SK-N-SH (cell line): ENCODE measurements around the gene ADAMTS3. TPM values are rescaled to one million over a fixed set of nuclear protein-coding genes. Genes with fewer than 3 reads are reported as not detected.

Source experiments
- CTCF ChIA-PET: fragments of 300-600, 350-600 bp; formaldehyde crosslinking; extraction: SDS; loops from one replicate; lab custom pipeline; 2021; lab: Yijun Ruan, JAX
- POLR2A ChIA-PET: fragments of 350-600 bp; sonication (Branson Sonifier 250); formaldehyde crosslinking; extraction: SDS; loops from one replicate; lab custom pipeline; 2020; ENCODE audit warnings: antibody characterized with exemption, inconsistent platforms; lab: Yijun Ruan, JAX
- DNase-seq: peaks from one replicate; pipeline ENCODE4 v3.0.0; 2012
- H2AFZ ChIP-seq: fragments of 200-600 bp; sonication (generic); 2 replicates; pipeline ENCODE4 v1.8.1; 2016; ENCODE audit warnings: antibody characterized with exemption, mild to moderate bottlenecking, low read depth
- H3F3A ChIP-seq: fragments of 200-600 bp; sonication (generic); replicated peaks from 2 replicates; pipeline ENCODE3; 2016; ENCODE audit warnings: antibody characterized with exemption, mild to moderate bottlenecking; ENCODE audit not compliant: insufficient read depth
- H3K27ac ChIP-seq, 2 experiments: fragments of 200-500 bp in 1 of 2; fragments of 200-600 bp in 1 of 2; sonication (Bioruptor generic) in 1 of 2; sonication (generic), shearing (Covaris generic) in 1 of 2; 2 replicates each; pipeline versions ENCODE4 v1.5.1 to v1.6.1; 2014 to 2016; ENCODE audit warnings: low read depth in 2 of 2, inconsistent platforms in 1 of 2, low read length in 1 of 2, mild to moderate bottlenecking in 1 of 2, mixed read lengths in 1 of 2
- H3K27me3 ChIP-seq: fragments of 200-600 bp; sonication (generic), shearing (Covaris generic); 2 replicates; pipeline ENCODE4 v1.6.1; 2016; ENCODE audit warnings: mixed run types; ENCODE audit not compliant: insufficient read depth
- H3K36me3 ChIP-seq, 2 experiments: fragments of 200-500 bp in 1 of 2; fragments of 200-600 bp in 1 of 2; sonication (Bioruptor generic) in 1 of 2; sonication (generic) in 1 of 2; replicated peaks in 1 of 2; 2 replicates each; pipeline versions ENCODE3 to v1.5.1; 2014 to 2016; ENCODE audit warnings: low read length in 1 of 2, mild to moderate bottlenecking in 1 of 2; ENCODE audit not compliant: insufficient read depth in 2 of 2, control insufficient read depth in 1 of 2
- H3K4me1 ChIP-seq, 2 experiments: fragments of 200-500 bp in 1 of 2; fragments of 200-600 bp in 1 of 2; sonication (Bioruptor generic) in 1 of 2; sonication (generic), shearing (Covaris generic) in 1 of 2; 2 replicates each; pipeline versions ENCODE4 v1.5.1 to v1.6.1; 2014 to 2016; ENCODE audit warnings: low read depth in 1 of 2, low read length in 1 of 2, mixed run types in 1 of 2; ENCODE audit not compliant: insufficient read depth in 2 of 2, control insufficient read depth in 1 of 2
- H3K4me2 ChIP-seq: fragments of 200-600 bp; sonication (generic), shearing (Covaris generic); 2 replicates; pipeline ENCODE4 v1.6.1; 2017; ENCODE audit warnings: mixed run types
- H3K4me3 ChIP-seq, 2 experiments: fragments of 200-500 bp in 1 of 2; fragments of 200-600 bp in 1 of 2; sonication (Bioruptor generic) in 1 of 2; sonication (generic), shearing (Covaris generic) in 1 of 2; 2 replicates each; pipeline versions ENCODE4 v1.5.1 to v1.8.1; 2014 to 2016; ENCODE audit warnings: low read depth in 2 of 2, inconsistent platforms in 1 of 2, low read length in 1 of 2, mild to moderate bottlenecking in 1 of 2, mixed read lengths in 1 of 2, moderate library complexity in 1 of 2
- H3K79me2 ChIP-seq: fragments of 200-600 bp; sonication (generic); 2 replicates; pipeline ENCODE4 v1.8.1; 2017; ENCODE audit warnings: mild to moderate bottlenecking; ENCODE audit not compliant: insufficient read depth
- H3K9ac ChIP-seq: fragments of 200-600 bp; sonication (generic); 2 replicates; pipeline ENCODE4 v1.6.1; 2017; ENCODE audit warnings: mixed run types
- H3K9me2 ChIP-seq: fragments of 200-600 bp; sonication (generic); 2 replicates; pipeline ENCODE4 v1.6.1; 2017; ENCODE audit warnings: mixed run types
- H3K9me3 ChIP-seq: fragments of 200-600 bp; sonication (generic); 2 replicates; pipeline ENCODE4 v1.6.1; 2017; ENCODE audit warnings: mixed run types, mild to moderate bottlenecking, moderate library complexity
- H4K20me1 ChIP-seq: fragments of 200-600 bp; sonication (generic); 2 replicates; pipeline ENCODE4 v1.6.1; 2017; ENCODE audit warnings: mild to moderate bottlenecking, mixed run types; ENCODE audit not compliant: insufficient read depth
- ELF1 ChIP-seq: IDR thresholded peaks from 2 replicates; pipeline ENCODE4 v1.4.0; 2012
- EP300 ChIP-seq, 2 experiments: IDR thresholded peaks; 2 replicates each; pipeline versions ENCODE4 v1.4.0 to v1.6.1; 2012; ENCODE audit warnings: borderline replicate concordance in 1 of 2, low read depth in 1 of 2, low read length in 1 of 2
- EZH2phosphoT487 ChIP-seq: fragments of 200-600 bp; sonication (generic); IDR thresholded peaks from 2 replicates; pipeline ENCODE4 v1.6.1; 2017; ENCODE audit warnings: low read depth, mixed run types, mild to moderate bottlenecking, antibody characterized with exemption, moderate library complexity, borderline replicate concordance
- FOSL2 ChIP-seq: IDR thresholded peaks from 2 replicates; pipeline ENCODE4 v1.4.0; 2012; ENCODE audit warnings: low read depth, mild to moderate bottlenecking, moderate library complexity, borderline replicate concordance
- FOXM1 ChIP-seq: IDR thresholded peaks from 2 replicates; pipeline ENCODE4 v1.4.0; 2012; ENCODE audit warnings: low read depth, mild to moderate bottlenecking
- GABPA ChIP-seq: IDR thresholded peaks from 2 replicates; pipeline ENCODE4 v1.4.0; 2012; ENCODE audit warnings: low read depth, mild to moderate bottlenecking
- IRF3 ChIP-seq: fragments of 150-350 bp; IDR thresholded peaks from 2 replicates; pipeline ENCODE4 v1.6.1; 2016; ENCODE audit warnings: mild to moderate bottlenecking, low read depth, low read length
- JUND ChIP-seq: IDR thresholded peaks from 2 replicates; pipeline ENCODE4 v1.4.0; 2012
- MAX ChIP-seq: IDR thresholded peaks from 2 replicates; pipeline ENCODE4 v1.4.0; 2012; ENCODE audit warnings: low read depth
- MXI1 ChIP-seq: IDR thresholded peaks from 2 replicates; pipeline ENCODE4 v1.6.1; 2012; ENCODE audit warnings: mild to moderate bottlenecking, low read depth, low read length, improper control_type of control experiment
- NFIC ChIP-seq: IDR thresholded peaks from 2 replicates; pipeline ENCODE4 v1.4.0; 2012; ENCODE audit warnings: borderline replicate concordance
- NRF1 ChIP-seq: IDR thresholded peaks from 2 replicates; pipeline ENCODE4 v1.6.1; 2012; ENCODE audit warnings: low read depth, mild to moderate bottlenecking, low read length
- POLR2AphosphoS5 ChIP-seq: IDR thresholded peaks from 2 replicates; pipeline ENCODE4 v1.6.1; 2012; ENCODE audit warnings: low read depth, low read length
- RCOR1 ChIP-seq: fragments of 150-350 bp; IDR thresholded peaks from 2 replicates; pipeline ENCODE4 v1.6.1; 2017; ENCODE audit warnings: antibody characterized with exemption, low read length
- RXRA ChIP-seq: IDR thresholded peaks from 2 replicates; pipeline ENCODE4 v1.4.0; 2012; ENCODE audit warnings: low read depth, mild to moderate bottlenecking, borderline replicate concordance
- SIN3A ChIP-seq: IDR thresholded peaks from 2 replicates; pipeline ENCODE4 v1.6.1; 2012; ENCODE audit warnings: low read depth, mild to moderate bottlenecking, low read length, moderate library complexity, borderline replicate concordance
- SMC3 ChIP-seq: IDR thresholded peaks from 2 replicates; pipeline ENCODE4 v1.6.1; 2012; ENCODE audit warnings: low read depth, low read length, improper control_type of control experiment
- TAF1 ChIP-seq: IDR thresholded peaks from 2 replicates; pipeline ENCODE4 v1.6.1; 2012; ENCODE audit warnings: low read depth, mild to moderate bottlenecking, low read length, moderate library complexity, borderline replicate concordance
- TEAD4 ChIP-seq: IDR thresholded peaks from 2 replicates; pipeline ENCODE4 v1.4.0; 2012; ENCODE audit warnings: mild to moderate bottlenecking, borderline replicate concordance; ENCODE audit not compliant: insufficient read depth
- USF2 ChIP-seq: fragments of 150-350 bp; IDR thresholded peaks from 2 replicates; pipeline ENCODE4 v1.6.1; 2017; ENCODE audit warnings: antibody characterized with exemption, low read length, low read depth, borderline replicate concordance
- WGBS: methylation state at CpG from one replicate; pipeline ENCODE4 v1.1.6; 2017; ENCODE audit warnings: low lambda C conversion rate; 5-methylcytosine and 5-hydroxymethylcytosine counted together
- polyA plus RNA-seq, 3 experiments: library from polyadenylated mRNA; depleted of rRNA; stranded (reverse); fragments of >200 nt; gene quantifications; 2 replicates each; pipeline ENCODE4 v1.2.3, GENCODE V29; 2012

The ADAMTS3 gene
- polyA plus RNA-seq, 1 of the 3 experiments (the other 2 are of a cell fraction), result 0.99 TPM

- H4K20me1 ChIP-seq, result no peaks in the 10 kb centered on the region
- H3K27ac ChIP-seq, result no peak overlapping the region
- ChIA-PET CTCF (interaction anchor here (1.8 kb wide), 1 partner anchor 19 kb away, joined by 5 read pairs; no protein-coding TSS in a partner anchor), POLR2A (no interaction called here)
- H3K4me3 ChIP-seq, result no peak overlapping the region
- no peaks in the 10 kb centered on the region for H3F3A ChIP-seq
- TF ChIP-seq SMC3, result no peak
- no peaks in the 10 kb centered on the region for H3K27me3 ChIP-seq
- H3K4me2 ChIP-seq, result no peak overlapping the region
- no peak overlapping the region for H2AFZ ChIP-seq
- H3K4me1 ChIP-seq, result no peaks in the 10 kb centered on the region
- H3K9me3 ChIP-seq, result no peaks in the 10 kb centered on the region
- DNase-seq, result no peak
- no peaks in the 10 kb centered on the region for H3K36me3 ChIP-seq
- H3K79me2 ChIP-seq, result no peaks in the 10 kb centered on the region
- H3K9ac ChIP-seq, result no peak overlapping the region
- H3K9me2 ChIP-seq, result no peaks in the 10 kb centered on the region
Measured at GRCh38 chr4:72486991-72487390, 82.0 kb downstream of the ADAMTS3 start.

- Histone ChIP-seq H3K4me3 (no peak overlapping the region), H3K9me2 (no peaks in the 10 kb centered on the region), H3K27me3 (no peaks in the 10 kb centered on the region), H3K4me2 (no peak overlapping the region), H3K27ac (no peak overlapping the region), H3F3A (no peaks in the 10 kb centered on the region), H3K79me2 (no peaks in the 10 kb centered on the region), H2AFZ (no peak overlapping the region), H4K20me1 (no peaks in the 10 kb centered on the region), H3K4me1 (no peaks in the 10 kb centered on the region), H3K36me3 (no peaks in the 10 kb centered on the region), H3K9me3 (no peaks in the 10 kb centered on the region), H3K9ac (no peak overlapping the region)
- no peak for DNase-seq
- POLR2A ChIA-PET, result no interaction called here
- CTCF ChIA-PET, result interaction anchor here (0.6 to 1.3 kb wide), 2 partner anchors 18 to 21 kb away, joined by 3 read pairs; no protein-coding TSS in a partner anchor
- TF ChIP-seq ELF1 (no peak), GABPA (no peak), USF2 (no peak), JUND (no peak), RXRA (no peak), TEAD4 (no peak), FOXM1 (no peak), IRF3 (no peak), TAF1 (no peak), MAX (no peak), POLR2AphosphoS5 (no peak), MXI1 (no peak), NFIC (no peak), NRF1 (no peak), EZH2phosphoT487 (no peak), SIN3A (no peak), EP300 (IDR thresholded peaks at IDR 0.05; ENCODE audit: borderline replicate concordance in 1 of 2, low read depth in 1 of 2, low read length in 1 of 2) (no peak), FOSL2 (no peak), RCOR1 (no peak)
- WGBS, result 78% methylated on average over 1 of the region's 1 CpG
Measured at GRCh38 chr4:72484981-72485380, 84.0 kb downstream of the ADAMTS3 start.
